Motor neuron (in vitro differentiated cells): ENCODE measurements around the gene SLC25A52. TPM values are rescaled to one million over a fixed set of nuclear protein-coding genes. Genes with fewer than 3 reads are reported as not detected.

Experiments used
- ATAC-seq, 8 experiments: fragments of 200-7000 bp; cut with Tn5 transposase; replicated peaks in 6 of 8; 2 replicates each; pipeline ENCODE4 v1.8.0; 2021; ENCODE audit warnings: mild to moderate bottlenecking in 8 of 8, moderate library complexity in 8 of 8
- H3K27ac ChIP-seq, 2 donors: fragments of 250-450 bp; sonication (Bioruptor Pico); 2 replicates each; pipeline ENCODE4 v1.9.0; 2021; ENCODE audit warnings: antibody characterized with exemption in 2 of 2, mild to moderate bottlenecking in 2 of 2, moderate library complexity in 1 of 2
- H3K4me1 ChIP-seq, 2 donors: fragments of 250-450 bp; sonication (Bioruptor Pico); replicated peaks in 1 of 2; 2 replicates each; pipeline ENCODE4 v1.6.1; 2021; ENCODE audit warnings: antibody characterized with exemption in 2 of 2, mild to moderate bottlenecking in 2 of 2, moderate library complexity in 1 of 2
- H3K4me3 ChIP-seq, 5 donors: fragments of 250-450 bp; sonication (Bioruptor Pico); 2 replicates each; pipeline ENCODE4 v1.9.0; 2021; ENCODE audit warnings: antibody characterized with exemption in 5 of 5, mild to moderate bottlenecking in 5 of 5, moderate library complexity in 4 of 5
- WGBS, 10 experiments: fragments of 450-650 bp; shearing (Covaris generic); methylation state at CpG; one replicate each; pipeline ENCODE4 v1.0.0; 2022; 5-methylcytosine and 5-hydroxymethylcytosine counted together
- in situ Hi-C, 9 experiments: fragments of 400-800 bp; cut with MboI; loops; one replicate each; pipeline ENCODE4 v1.15.0; 2021; ENCODE audit warnings: low sequenced_read_pairs in 9 of 9, low pct_unique_long_range_greater_than_20kb in 2 of 9; ENCODE audit not compliant: unreplicated experiment in 9 of 9
- total RNA-seq, 8 experiments: library from RNA; unstranded; fragments of 300-600 nt; gene quantifications; 2 replicates each; pipeline versions ENCODE4 v1.2.3 to v1.2.4, GENCODE V29; 2022

The SLC25A52 gene
- total RNA-seq, 8 experiments from 2014 or later = 0.05 TPM; not detected in 7

- in situ Hi-C loops = loop anchor here in 2 of 9 experiments (25.0 kb wide), 1 partner anchor 154 kb away; no protein-coding TSS in a partner anchor
Observed at GRCh38 chr18:31716362-31716761, 44.3 kb downstream of the SLC25A52 start.

GRCh38 chr18:31711365-31712172, 49.1 kb downstream of the SLC25A52 start:
- H3K27ac ChIP-seq = no peak overlapping the region
- no peak for ATAC-seq
- no peak overlapping the region for H3K4me3 ChIP-seq
- no peaks in the 10 kb centered on the region for H3K4me1 ChIP-seq
- in situ Hi-C loops = loop anchor here in 2 of 9 experiments (25.0 kb wide), 1 partner anchor 149 kb away; no protein-coding TSS in a partner anchor
- 20 to 100% (median 73%) methylated on average over 1 to 3 of the region's 3 CpGs for WGBS, 10 experiments

More at GRCh38 chr18:31716362-31716761, 44.3 kb downstream of the SLC25A52 start:
- WGBS, 10 experiments = 18 to 90% (median 64%) methylated on average over 2 to 3 of the region's 3 CpGs; no CpG with 5 or more reads in 4 of the 10 experiments
- Histone ChIP-seq H3K27ac (no peak overlapping the region), H3K4me1 (no peaks in the 10 kb centered on the region), H3K4me3 (no peak overlapping the region)
- no peak for ATAC-seq

- in situ Hi-C loops = loop anchor here in 2 of 9 experiments (25.0 kb wide), 1 partner anchor 149 kb away; no protein-coding TSS in a partner anchor
- Histone ChIP-seq H3K27ac (no peak overlapping the region), H3K4me1 (no peaks in the 10 kb centered on the region), H3K4me3 (no peak overlapping the region)
- 24 to 100% (median 82%) methylated on average over 1 to 3 of the region's 3 CpGs; no CpG with 5 or more reads in 4 of the 10 experiments for WGBS, 10 experiments
- peak in 1 of 8 experiments; percentile 35 for ATAC-seq
Observed at GRCh38 chr18:31710826-31711225, 49.9 kb downstream of the SLC25A52 start.

Other genes with a start within 250 kb of the SLC25A52 start
- gene TTR, start 169.0 kb downstream of the SLC25A52 start, total RNA-seq = 1 to 10 TPM in 2 of 8 experiments, under 1 TPM in 3, not detected in 3; 0.16 to 1.8 (median 0.94) TPM
- 10 to 100 TPM in 4 of 8 experiments, 1 to 10 TPM in 4; 1.9 to 23.4 (median 10.6) TPM for gene B4GALT6, start 76.3 kb downstream of the SLC25A52 start, total RNA-seq
- 10 to 100 TPM; 16.9 to 35.4 (median 24.1) TPM for gene TRAPPC8, start 182.2 kb upstream of the SLC25A52 start, total RNA-seq